HL-60 (cell line): ENCODE results near the gene PALLD.

Experiments
- DNase-seq, 2 experiments: peaks; one replicate each; pipeline ENCODE4 v3.0.0-alpha.2; 2010 to 2020; ENCODE audit warnings: low read depth in 1 of 2, low spot score in 1 of 2
- H3K27ac ChIP-seq: fragments of 250-450 bp; sonication (Bioruptor Pico); replicated peaks from 2 replicates; pipeline ENCODE4 v1.5.1; 2020; ENCODE audit warnings: mild to moderate bottlenecking, moderate library complexity
- H3K27me3 ChIP-seq: fragments of 250-450 bp; sonication (Bioruptor Pico); 2 replicates; pipeline ENCODE4 v1.5.1; 2021; ENCODE audit warnings: mild to moderate bottlenecking, moderate library complexity; ENCODE audit not compliant: insufficient read depth, poor library complexity, severe bottlenecking
- H3K4me3 ChIP-seq: replicated peaks from 2 replicates; pipeline ENCODE4 v1.5.1; 2011; ENCODE audit warnings: mild to moderate bottlenecking, control low read depth, low read length; ENCODE audit not compliant: insufficient read depth
- CTCF ChIP-seq: IDR thresholded peaks from one replicate; pipeline ENCODE4 v1.5.1; 2011; ENCODE audit warnings: low read length, control low read depth, inconsistent platforms; ENCODE audit not compliant: insufficient read depth
- GABPA ChIP-seq: IDR thresholded peaks from 2 replicates; pipeline ENCODE4 v1.6.1; 2012; ENCODE audit warnings: low read depth
- POLR2AphosphoS5 ChIP-seq: IDR thresholded peaks from 2 replicates; pipeline ENCODE4 v1.6.1; 2012; ENCODE audit warnings: low read depth
- REST ChIP-seq: IDR thresholded peaks from 2 replicates; pipeline ENCODE4 v1.6.1; 2012; ENCODE audit warnings: low read depth; ENCODE audit not compliant: insufficient replicate concordance
- SPI1 ChIP-seq: IDR thresholded peaks from 2 replicates; pipeline ENCODE4 v1.6.1; 2012; ENCODE audit warnings: low read depth, mild to moderate bottlenecking, borderline replicate concordance

PALLD gene

GRCh38 chr4:168574581-168575295, 77.9 kb downstream of the PALLD start:
- no peak overlapping the region for H3K27ac ChIP-seq
- H3K4me3 ChIP-seq, result no peak overlapping the region
- no peak for DNase-seq
- no peak for TF ChIP-seq GABPA
- no peak for TF ChIP-seq POLR2AphosphoS5
- no peak for TF ChIP-seq REST
- TF ChIP-seq SPI1, result no peak
- TF ChIP-seq CTCF, result no peak
- peaks cover 3% of the 10 kb centered on the region for H3K27me3 ChIP-seq

- Histone ChIP-seq H3K27me3 (peaks cover 2% of the 10 kb centered on the region), H3K27ac (no peak overlapping the region), H3K4me3 (no peak overlapping the region)
- TF ChIP-seq REST (no peak), CTCF (no peak), GABPA (no peak), POLR2AphosphoS5 (no peak), SPI1 (no peak)
- no peak for DNase-seq
Measured at GRCh38 chr4:168575473-168575872, 78.6 kb downstream of the PALLD start.

- TF ChIP-seq SPI1 (no peak), REST (no peak), GABPA (no peak), CTCF (no peak), POLR2AphosphoS5 (no peak)
- DNase-seq, result no peak
- Histone ChIP-seq H3K27ac (no peak overlapping the region), H3K4me3 (no peak overlapping the region), H3K27me3 (no peaks in the 10 kb centered on the region)
Measured at GRCh38 chr4:168577624-168578023, 80.8 kb downstream of the PALLD start.
